WTC11 (cell line): ENCODE data around the gene GPR152. TPM values are rescaled to one million over a fixed set of nuclear protein-coding genes. Genes with fewer than 3 reads are reported as not detected.
A peak's percentile ranks its signal among the peaks of the same experiment; 100 is the strongest.

Source experiments
- ATF1 ChIP-seq: sonication (generic); formaldehyde crosslinking; IDR thresholded peaks from 2 replicates; pipeline ENCODE4 v1.8.1; 2023; ENCODE audit warnings: mild to moderate bottlenecking, moderate library complexity, missing genetic modification reagents
- ATF6 ChIP-seq: sonication (generic); formaldehyde crosslinking; IDR thresholded peaks from 2 replicates; pipeline ENCODE4 v1.8.1; 2023; ENCODE audit warnings: mild to moderate bottlenecking, missing genetic modification reagents
- CREB1 ChIP-seq: sonication (generic); formaldehyde crosslinking; IDR thresholded peaks from 2 replicates; pipeline ENCODE4 v1.8.0; 2023; ENCODE audit warnings: mild to moderate bottlenecking, missing genetic modification reagents
- CREM ChIP-seq: sonication (generic); formaldehyde crosslinking; IDR thresholded peaks from 2 replicates; pipeline ENCODE4 v1.8.1; 2022; ENCODE audit warnings: mild to moderate bottlenecking, missing genetic modification reagents, moderate library complexity
- ELF4 ChIP-seq: sonication (generic); formaldehyde crosslinking; IDR thresholded peaks from 2 replicates; pipeline ENCODE4 v1.8.1; 2022; ENCODE audit warnings: low read depth, mild to moderate bottlenecking, moderate library complexity, missing genetic modification reagents
- ESRRA ChIP-seq: sonication (generic); formaldehyde crosslinking; IDR thresholded peaks from 2 replicates; pipeline ENCODE4 v1.8.1; 2022; ENCODE audit warnings: mild to moderate bottlenecking, missing genetic modification reagents, borderline replicate concordance
- FOXJ3 ChIP-seq: sonication (generic); formaldehyde crosslinking; IDR thresholded peaks from 2 replicates; pipeline ENCODE4 v1.9.0; 2021; ENCODE audit warnings: missing genetic modification reagents, mild to moderate bottlenecking, borderline replicate concordance
- FOXP1 ChIP-seq: sonication (generic); formaldehyde crosslinking; IDR thresholded peaks from 2 replicates; pipeline ENCODE4 v1.8.0; 2022; ENCODE audit warnings: missing genetic modification reagents, mild to moderate bottlenecking, moderate library complexity, borderline replicate concordance
- GTF2I ChIP-seq: fragments of 250-450 bp; sonication (Bioruptor Pico); conservative IDR thresholded peaks from 2 replicates; pipeline ENCODE4 v1.4.0; 2021; ENCODE audit warnings: mild to moderate bottlenecking
- MLX ChIP-seq: sonication (generic); formaldehyde crosslinking; IDR thresholded peaks from 2 replicates; pipeline ENCODE4 v1.8.1; 2023; ENCODE audit warnings: mild to moderate bottlenecking, missing genetic modification reagents, moderate library complexity
- NFATC4 ChIP-seq: fragments of 250-450 bp; sonication (Bioruptor Pico); IDR thresholded peaks from 2 replicates; pipeline ENCODE4 v1.9.0; 2021; ENCODE audit warnings: mild to moderate bottlenecking
- NR1H2 ChIP-seq: sonication (generic); formaldehyde crosslinking; IDR thresholded peaks from 2 replicates; pipeline ENCODE4 v1.9.0; 2021; ENCODE audit warnings: mild to moderate bottlenecking, moderate library complexity, missing genetic modification reagents
- RORB ChIP-seq: fragments of 250-450 bp; sonication (Bioruptor Pico); IDR thresholded peaks from 2 replicates; pipeline ENCODE4 v1.9.0; 2021; ENCODE audit warnings: mild to moderate bottlenecking
- SP1 ChIP-seq: sonication (generic); formaldehyde crosslinking; conservative IDR thresholded peaks from 2 replicates; pipeline ENCODE4 v1.8.1; 2022; ENCODE audit warnings: missing genetic modification reagents
- TCF7 ChIP-seq: sonication (generic); formaldehyde crosslinking; IDR thresholded peaks from 2 replicates; pipeline ENCODE4 v1.8.0; 2022; ENCODE audit warnings: mild to moderate bottlenecking, low read depth, missing genetic modification reagents, moderate library complexity
- TEAD1 ChIP-seq: sonication (generic); formaldehyde crosslinking; IDR thresholded peaks from 2 replicates; pipeline ENCODE4 v1.8.0; 2022; ENCODE audit warnings: mild to moderate bottlenecking, missing genetic modification reagents
- USF1 ChIP-seq: sonication (generic); formaldehyde crosslinking; IDR thresholded peaks from 2 replicates; pipeline ENCODE4 v1.8.0; 2022; ENCODE audit warnings: mild to moderate bottlenecking, missing genetic modification reagents
- USF2 ChIP-seq: sonication (generic); formaldehyde crosslinking; IDR thresholded peaks from 2 replicates; pipeline ENCODE4 v1.8.1; 2023; ENCODE audit warnings: mild to moderate bottlenecking, missing genetic modification reagents, moderate library complexity
- ZNF416 ChIP-seq: fragments of 250-450 bp; sonication (Bioruptor Pico); IDR thresholded peaks from 2 replicates; pipeline ENCODE4 v1.9.0; 2021; ENCODE audit warnings: mild to moderate bottlenecking, inconsistent platforms
- ZNF425 ChIP-seq: fragments of 250-450 bp; sonication (Bioruptor Pico); conservative IDR thresholded peaks from 2 replicates; pipeline ENCODE4 v1.9.0; 2021; ENCODE audit warnings: mild to moderate bottlenecking
- ZNF532 ChIP-seq: fragments of 250-450 bp; sonication (Bioruptor Pico); IDR thresholded peaks from 2 replicates; pipeline ENCODE4 v1.9.0; 2021; ENCODE audit warnings: mild to moderate bottlenecking, borderline replicate concordance
- total RNA-seq: library from RNA; stranded (reverse); gene quantifications from 3 replicates; pipeline ENCODE4 v1.2.3, GENCODE V29; 2021
- TF ChIP-seq, protein P1 (sequence below): sonication (generic); formaldehyde crosslinking; IDR thresholded peaks from 2 replicates; pipeline ENCODE4 v1.8.1; 2022; ENCODE audit warnings: low read depth, mild to moderate bottlenecking, moderate library complexity, missing genetic modification reagents, borderline replicate concordance
- TF ChIP-seq, protein P2 (sequence below): sonication (generic); formaldehyde crosslinking; IDR thresholded peaks from 2 replicates; pipeline ENCODE4 v1.8.1; 2023; ENCODE audit warnings: mild to moderate bottlenecking, moderate library complexity, missing genetic modification reagents

GPR152 gene
- total RNA-seq, 1 experiment from 2014 or later, result not detected

DNA sequence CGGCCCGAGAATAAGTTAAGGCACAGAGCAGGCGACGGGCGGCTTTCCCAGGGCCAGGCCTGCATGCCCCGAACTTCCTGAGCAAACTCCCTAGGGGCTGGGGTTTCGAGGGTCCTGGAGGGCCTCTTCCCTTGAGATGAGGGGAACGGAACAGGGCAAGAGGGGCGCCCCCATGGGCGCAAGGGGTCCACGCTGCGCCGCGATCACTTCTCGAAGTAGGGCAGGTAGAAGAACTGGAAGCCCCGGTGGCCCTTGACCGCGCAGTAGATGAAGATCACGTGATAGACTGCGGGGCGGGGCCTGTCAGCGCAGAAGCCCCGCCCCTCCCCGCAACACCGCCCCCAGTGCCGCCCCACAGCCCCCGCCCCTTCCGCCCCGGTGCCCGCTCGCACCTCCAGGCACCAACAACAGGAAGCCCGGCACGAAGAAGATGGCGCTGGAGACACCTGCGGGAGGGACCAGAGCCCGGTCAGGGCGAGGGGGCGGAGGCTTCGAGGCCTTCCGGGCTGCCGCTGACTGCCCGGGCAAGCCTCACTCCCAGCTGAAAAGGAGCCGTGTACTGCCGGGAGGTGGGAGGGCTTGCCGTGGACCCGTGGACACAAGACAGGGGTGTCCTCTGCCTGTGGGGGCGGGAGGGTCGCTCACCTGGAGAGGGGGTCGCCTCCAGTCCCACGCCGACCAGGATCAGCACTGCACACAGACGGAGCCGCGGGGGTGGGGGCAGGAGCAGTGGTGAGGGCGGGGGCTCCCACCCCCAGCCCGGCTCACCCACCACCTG lies 12.1 kb upstream of the GPR152 start (continued):
- TF ChIP-seq ZNF532 (CRISPR knock-in tag), result no peak
- TF ChIP-seq CREM (CRISPR knock-in tag), result no peak
- no peak for TF ChIP-seq ATF6 (CRISPR knock-in tag)
- TF ChIP-seq ELF4 (CRISPR knock-in tag), result no peak
- TF ChIP-seq GTF2I, result no peak
- no peak for TF ChIP-seq ATF1 (CRISPR knock-in tag)
- TF ChIP-seq ESRRA (CRISPR knock-in tag), result no peak
- TF ChIP-seq, protein P1, sequence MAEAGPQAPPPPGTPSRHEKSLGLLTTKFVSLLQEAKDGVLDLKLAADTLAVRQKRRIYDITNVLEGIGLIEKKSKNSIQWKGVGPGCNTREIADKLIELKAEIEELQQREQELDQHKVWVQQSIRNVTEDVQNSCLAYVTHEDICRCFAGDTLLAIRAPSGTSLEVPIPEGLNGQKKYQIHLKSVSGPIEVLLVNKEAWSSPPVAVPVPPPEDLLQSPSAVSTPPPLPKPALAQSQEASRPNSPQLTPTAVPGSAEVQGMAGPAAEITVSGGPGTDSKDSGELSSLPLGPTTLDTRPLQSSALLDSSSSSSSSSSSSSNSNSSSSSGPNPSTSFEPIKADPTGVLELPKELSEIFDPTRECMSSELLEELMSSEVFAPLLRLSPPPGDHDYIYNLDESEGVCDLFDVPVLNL (CRISPR knock-in tag), result no peak
- TF ChIP-seq TCF7 (CRISPR knock-in tag), result no peak
- TF ChIP-seq TEAD1 (CRISPR knock-in tag), result no peak
- no peak for TF ChIP-seq ZNF425 (CRISPR knock-in tag)
- TF ChIP-seq RORB (CRISPR knock-in tag), result no peak
- TF ChIP-seq FOXJ3 (CRISPR knock-in tag), result no peak
- TF ChIP-seq CREB1 (CRISPR knock-in tag), result 0 out of 2 replicates have a peak, but pooled peaks have one; percentile 24
- TF ChIP-seq, protein P2, sequence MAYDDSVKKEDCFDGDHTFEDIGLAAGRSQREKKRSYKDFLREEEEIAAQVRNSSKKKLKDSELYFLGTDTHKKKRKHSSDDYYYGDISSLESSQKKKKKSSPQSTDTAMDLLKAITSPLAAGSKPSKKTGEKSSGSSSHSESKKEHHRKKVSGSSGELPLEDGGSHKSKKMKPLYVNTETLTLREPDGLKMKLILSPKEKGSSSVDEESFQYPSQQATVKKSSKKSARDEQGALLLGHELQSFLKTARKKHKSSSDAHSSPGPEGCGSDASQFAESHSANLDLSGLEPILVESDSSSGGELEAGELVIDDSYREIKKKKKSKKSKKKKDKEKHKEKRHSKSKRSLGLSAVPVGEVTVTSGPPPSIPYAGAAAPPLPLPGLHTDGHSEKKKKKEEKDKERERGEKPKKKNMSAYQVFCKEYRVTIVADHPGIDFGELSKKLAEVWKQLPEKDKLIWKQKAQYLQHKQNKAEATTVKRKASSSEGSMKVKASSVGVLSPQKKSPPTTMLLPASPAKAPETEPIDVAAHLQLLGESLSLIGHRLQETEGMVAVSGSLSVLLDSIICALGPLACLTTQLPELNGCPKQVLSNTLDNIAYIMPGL, result 0 out of 2 replicates have a peak, but pooled peaks have one; percentile 26
- TF ChIP-seq USF1 (CRISPR knock-in tag), result peak; percentile 73
- peak; percentile 90 for TF ChIP-seq USF2 (CRISPR knock-in tag)
- TF ChIP-seq ZNF416, result no peak
- TF ChIP-seq NFATC4 (CRISPR knock-in tag), result no peak
- no peak for TF ChIP-seq MLX
- TF ChIP-seq FOXP1 (CRISPR knock-in tag), result no peak
- TF ChIP-seq SP1, result 0 out of 2 replicates have a peak, but pooled peaks have one; percentile 28
- TF ChIP-seq NR1H2, result no peak
